Ovary (tissue), 9 donors: ENCODE measurements around the gene MAZ. TPM values are rescaled to one million over a fixed set of nuclear protein-coding genes. Genes with fewer than 3 reads are reported as not detected.
A peak's percentile ranks its signal among the peaks of the same experiment; 100 is the strongest.

Experiments
- DNase-seq, 5 donors: peaks; one replicate each; pipeline ENCODE4 v3.0.0-alpha.2; 2019 to 2020
- H3K27ac ChIP-seq, 2 donors: fragments of 200-600 bp; one replicate each; pipeline versions ENCODE4 v1.5.1 to v1.8.0; 2019 to 2022
- H3K27me3 ChIP-seq: fragments of 200-600 bp; one replicate; pipeline ENCODE4 v1.8.0; 2022
- H3K36me3 ChIP-seq: fragments of 200-600 bp; sonication (generic); one replicate; pipeline ENCODE4 v1.5.1; 2019
- H3K4me1 ChIP-seq: one replicate; pipeline ENCODE4 v1.8.1; 2013; ENCODE audit warnings: mild to moderate bottlenecking, moderate library complexity; ENCODE audit not compliant: insufficient read depth
- H3K4me3 ChIP-seq: fragments of 200-600 bp; sonication (generic); one replicate; pipeline ENCODE4 v1.5.1; 2017
- H3K9me3 ChIP-seq, 2 donors: fragments of 200-600 bp in 1 of 2; sonication (generic) in 1 of 2; one replicate each; pipeline versions ENCODE4 v1.5.1 to v1.8.1; 2013 to 2019; ENCODE audit warnings: mild to moderate bottlenecking in 1 of 2, moderate library complexity in 1 of 2
- EP300 ChIP-seq: sonication (generic); formaldehyde crosslinking; IDR thresholded peaks from one replicate; pipeline ENCODE4 v1.6.1; 2017; ENCODE audit warnings: antibody characterized with exemption
- POLR2A ChIP-seq: fragments of 450-650 bp; IDR thresholded peaks from one replicate; pipeline ENCODE4 v1.6.1; 2017; ENCODE audit warnings: antibody characterized with exemption, mild to moderate bottlenecking, moderate library complexity
- WGBS, 3 donors: extraction: QIAGEN DNeasy Blood & Tissue Kit in 1 of 3; methylation state at CpG; one replicate each; pipeline versions ENCODE4 v1.1.5 to v1.1.7; 2013 to 2017; 5-methylcytosine and 5-hydroxymethylcytosine counted together
- intact Hi-C, 4 donors: fragments of 100-400 bp; cut with DNase I; formaldehyde crosslinking; loops; one replicate each; pipeline versions ENCODE4 v1.11.0 to v1.15.1; 2022 to 2023
- polyA plus RNA-seq, 2 donors: library from polyadenylated mRNA; stranded (reverse); fragments of 200-250 nt in 1 of 2; fragments of 350-450 nt in 1 of 2; fragmentation: Illumina TruSeq in 1 of 2; extraction: RNeasy Lipid Tissue Mini Kit (QIAGEN cat#74804) in 1 of 2; gene quantifications; one replicate each; pipeline ENCODE4 v1.2.3, GENCODE V29; 2013 to 2014
- total RNA-seq, 7 donors: library from RNA; depleted of rRNA in 2 of 7; stranded (reverse); fragments of >200 nt in 2 of 7; fragmentation: NEBNext Ultra II Directional in 3 of 7; extraction: Animal tissue kit (Norgen Biotek cat#: 25700) in 3 of 7; gene quantifications; one replicate each; pipeline versions ENCODE4 v1.1.0 to v1.2.4, GENCODE V29; 2016 to 2023
- TF ChIP-seq, protein P1 (sequence below), 3 donors: fragments of 450-650 bp in 2 of 3; fragments of 200-600 bp in 1 of 3; IDR thresholded peaks; one replicate each; pipeline versions ENCODE4 v1.5.1 to v1.8.0; 2016 to 2022; ENCODE audit warnings: antibody characterized with exemption in 3 of 3, mild to moderate bottlenecking in 1 of 3
- donor health status: DM: no; HTN: no; CAD: no; lungs with moderate emphysema.
- donor health status: DM: no; HTN: no; CAD: no.
- donor health status: Bipolar disorder and iron deficiency.
- donor health status: DM: yes; HTN: yes; CAD: no.
- donor health status: DM: no; HTN: no; CAD: no.
- donor health status: DM: yes; HTN: yes; CAD: no.

MAZ gene
- total and polyA plus RNA-seq, 9 donors = 50.6 to 256 (median 167) TPM

DNA sequence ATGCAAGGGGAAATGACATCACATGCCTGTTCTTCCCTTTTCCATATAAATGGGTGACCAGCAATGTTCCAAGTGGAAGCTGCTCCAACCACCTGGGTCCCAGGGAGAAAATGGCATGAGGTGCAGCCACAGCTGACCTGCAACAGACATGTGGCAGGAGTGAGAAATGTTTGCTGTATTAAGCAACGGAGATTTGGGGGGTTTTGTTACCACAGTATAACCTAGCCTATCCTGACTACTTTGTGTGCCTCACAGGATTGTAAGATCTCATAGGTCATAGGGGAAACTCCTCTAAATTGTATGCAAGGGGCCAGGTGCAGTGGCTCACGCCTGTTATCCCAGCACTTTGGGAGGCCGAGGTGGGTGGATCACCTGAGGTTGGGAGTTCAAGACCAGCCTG, 44.7 kb downstream of the MAZ start:
- intact Hi-C loops = loop anchor here in 1 of 4 donors (5.0 kb wide), 1 partner anchor 39 kb away; the partner anchor contains the start of gene PRRT2
- Histone ChIP-seq H3K36me3 (no peaks in the 10 kb centered on the region), H3K4me3 (no peak overlapping the region), H3K27me3 (no peaks in the 10 kb centered on the region), H3K27ac (no peak overlapping the region), H3K9me3 (no peaks in the 10 kb centered on the region), H3K4me1 (peaks cover 5% of the 10 kb centered on the region)
- 87 to 94% (median 91%) methylated on average over 3 of the region's 3 CpGs for WGBS, 3 donors
- DNase-seq = no peak
- TF ChIP-seq EP300 (no peak), POLR2A (no peak)
- TF ChIP-seq, protein P1, sequence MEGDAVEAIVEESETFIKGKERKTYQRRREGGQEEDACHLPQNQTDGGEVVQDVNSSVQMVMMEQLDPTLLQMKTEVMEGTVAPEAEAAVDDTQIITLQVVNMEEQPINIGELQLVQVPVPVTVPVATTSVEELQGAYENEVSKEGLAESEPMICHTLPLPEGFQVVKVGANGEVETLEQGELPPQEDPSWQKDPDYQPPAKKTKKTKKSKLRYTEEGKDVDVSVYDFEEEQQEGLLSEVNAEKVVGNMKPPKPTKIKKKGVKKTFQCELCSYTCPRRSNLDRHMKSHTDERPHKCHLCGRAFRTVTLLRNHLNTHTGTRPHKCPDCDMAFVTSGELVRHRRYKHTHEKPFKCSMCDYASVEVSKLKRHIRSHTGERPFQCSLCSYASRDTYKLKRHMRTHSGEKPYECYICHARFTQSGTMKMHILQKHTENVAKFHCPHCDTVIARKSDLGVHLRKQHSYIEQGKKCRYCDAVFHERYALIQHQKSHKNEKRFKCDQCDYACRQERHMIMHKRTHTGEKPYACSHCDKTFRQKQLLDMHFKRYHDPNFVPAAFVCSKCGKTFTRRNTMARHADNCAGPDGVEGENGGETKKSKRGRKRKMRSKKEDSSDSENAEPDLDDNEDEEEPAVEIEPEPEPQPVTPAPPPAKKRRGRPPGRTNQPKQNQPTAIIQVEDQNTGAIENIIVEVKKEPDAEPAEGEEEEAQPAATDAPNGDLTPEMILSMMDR (IDR thresholded peaks at IDR 0.05) = no peak

DNA sequence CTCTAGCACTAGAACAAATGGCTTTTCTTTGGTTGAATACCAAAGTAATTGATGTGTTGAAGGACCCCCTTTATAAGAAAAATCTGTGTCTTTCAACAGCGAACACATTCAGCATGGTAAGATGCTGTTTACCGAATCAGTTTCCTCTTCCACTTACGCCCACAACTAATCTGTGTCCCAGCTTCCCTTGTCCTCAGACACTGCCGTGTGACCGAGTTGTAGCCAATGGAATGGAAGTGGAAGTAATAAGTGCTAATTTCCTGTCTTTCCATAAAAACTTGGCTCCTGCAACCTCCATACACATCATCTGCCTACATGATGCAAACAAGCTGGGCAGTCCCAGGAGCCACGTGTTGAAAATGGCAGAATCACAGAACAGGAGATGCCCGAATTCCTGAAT, 46.3 kb downstream of the MAZ start:
- Histone ChIP-seq H3K27ac (peak overlapping the region in 1 of 2 donors; percentile 37), H3K4me1 (peaks cover 5% of the 10 kb centered on the region), H3K4me3 (no peak overlapping the region), H3K9me3 (no peaks in the 10 kb centered on the region), H3K36me3 (no peaks in the 10 kb centered on the region), H3K27me3 (no peaks in the 10 kb centered on the region)
- no peak for TF ChIP-seq EP300
- TF ChIP-seq, protein P1 (IDR thresholded peaks at IDR 0.05) = no peak
- no peak for TF ChIP-seq POLR2A
- intact Hi-C loops = loop anchor here in 1 of 4 donors (5.0 kb wide), 1 partner anchor 40 kb away; the partner anchor contains the start of gene PRRT2
- 17 to 31% (median 27%) methylated on average over 7 of the region's 7 CpGs for WGBS, 3 donors
- no peak for DNase-seq

DNA sequence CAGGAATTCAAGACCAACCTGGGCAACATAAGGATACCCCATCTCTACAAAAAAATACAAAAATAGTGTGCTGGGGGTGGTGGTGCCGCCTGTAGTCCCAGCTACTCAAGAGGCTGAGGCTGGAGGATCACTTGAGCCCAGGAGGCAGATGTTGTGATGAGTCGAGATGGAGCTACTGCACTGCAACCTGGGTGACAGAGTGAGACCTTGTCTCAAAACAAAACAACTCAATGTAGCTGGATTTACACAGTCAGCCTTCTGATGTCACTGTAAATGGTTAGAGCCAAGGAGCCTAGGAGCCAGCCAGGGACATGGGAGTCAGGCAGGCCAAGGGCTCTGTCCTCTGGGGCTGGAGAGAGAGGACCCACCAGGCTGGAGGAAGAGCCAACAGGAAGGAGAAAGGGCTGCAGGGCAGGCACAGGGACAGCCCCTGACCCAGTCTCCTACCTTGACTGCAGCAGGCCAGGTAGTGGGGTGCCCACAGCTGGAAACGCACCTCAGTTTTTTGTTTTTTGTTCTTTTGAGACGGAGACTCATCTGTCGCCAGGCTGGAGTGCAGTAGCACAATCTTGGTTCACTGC, 48.3 kb downstream of the MAZ start:
- TF ChIP-seq POLR2A (no peak), EP300 (no peak)
- TF ChIP-seq, protein P1 (IDR thresholded peaks at IDR 0.05) = no peak
- Histone ChIP-seq H3K4me3 (no peak overlapping the region), H3K27ac (no peak overlapping the region), H3K9me3 (no peaks in the 10 kb centered on the region), H3K36me3 (no peaks in the 10 kb centered on the region), H3K27me3 (no peaks in the 10 kb centered on the region), H3K4me1 (peaks cover 2% of the 10 kb centered on the region)
- DNase-seq = no peak
- intact Hi-C loops = loop anchor here in 1 of 4 donors (5.0 kb wide), 1 partner anchor 42 kb away; the partner anchor contains the start of gene PRRT2
- 83 to 88% (median 85%) methylated on average over 5 of the region's 5 CpGs for WGBS, 3 donors

DNA sequence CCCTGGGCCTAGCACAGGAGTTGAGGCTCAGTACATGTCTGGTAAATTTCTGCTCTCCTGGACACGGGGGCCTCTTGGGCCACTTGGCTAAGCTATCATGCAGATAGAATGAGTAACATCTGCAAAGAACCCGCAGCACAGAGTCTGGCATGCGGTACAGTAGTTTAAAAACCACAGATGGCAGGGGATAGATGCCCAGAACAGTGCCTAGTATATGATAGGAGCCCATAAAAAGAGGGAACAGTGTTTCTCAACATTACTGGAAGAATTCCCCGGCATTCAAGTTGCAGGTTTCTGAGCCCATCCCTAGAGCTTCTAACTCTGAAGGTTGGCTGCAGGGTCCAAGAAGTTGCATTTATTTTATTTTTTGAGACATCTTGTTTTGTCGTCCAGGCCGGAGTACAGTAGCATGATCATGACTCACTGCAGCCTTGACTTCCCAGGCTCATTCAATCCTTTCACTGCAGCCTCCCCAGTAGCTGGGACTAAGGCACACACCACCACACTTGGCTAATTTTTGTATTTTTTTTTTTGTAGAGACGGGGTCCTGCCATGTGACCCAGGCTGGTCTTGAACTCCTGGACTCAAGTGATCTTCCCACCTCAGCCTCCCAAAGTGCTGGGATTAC, 50.9 kb downstream of the MAZ start:
- H3K36me3 ChIP-seq = no peaks in the 10 kb centered on the region
- no peaks in the 10 kb centered on the region for H3K27me3 ChIP-seq
- no peaks in the 10 kb centered on the region for H3K9me3 ChIP-seq
- no peak for TF ChIP-seq EP300
- TF ChIP-seq POLR2A = no peak
- TF ChIP-seq, protein P1 (IDR thresholded peaks at IDR 0.05) = no peak
- DNase-seq = no peak
- no peak overlapping the region for H3K27ac ChIP-seq
- H3K4me3 ChIP-seq = no peak overlapping the region
- intact Hi-C loops = no loop called here
- 23 to 30% (median 23%) methylated on average over 7 of the region's 7 CpGs for WGBS, 3 donors
- H3K4me1 ChIP-seq = peaks cover 4% of the 10 kb centered on the region
